GM21526 (cell line): ENCODE results near the gene KRTAP4-12.
"Not testable (repeated sequence)": the region's sequence is repeated elsewhere in the genome, so short reads cannot be mapped to it uniquely, and the experiment has no call there.

ENCODE experiments used
- ATAC-seq: cut with Tn5 transposase; IDR thresholded peaks from one replicate; pipeline ENCODE4 v1.9.1; 2021; ENCODE audit warnings: moderate library complexity; ENCODE audit not compliant: unreplicated experiment, low FRiP score

The KRTAP4-12 gene

DNA sequence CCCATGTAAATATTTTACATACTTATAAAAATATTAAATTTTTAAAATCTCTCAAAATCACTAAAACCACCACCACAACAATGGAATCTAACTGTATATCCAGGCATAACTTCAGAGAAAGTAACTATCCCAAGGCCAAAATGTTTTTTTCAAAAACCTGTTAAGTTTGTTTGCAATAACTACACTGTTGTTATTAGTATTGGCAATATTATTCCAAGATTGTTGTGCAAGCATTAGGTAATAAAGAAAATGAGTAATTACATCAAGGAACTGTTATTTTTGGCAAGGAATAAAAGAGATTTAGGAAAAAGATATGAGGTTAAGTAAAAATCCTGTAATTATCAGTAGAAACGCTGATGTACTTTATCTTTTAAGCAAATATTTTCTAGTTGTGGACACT is 3.4 kb upstream of the KRTAP4-12 start:
- ATAC-seq, result no peak

DNA sequence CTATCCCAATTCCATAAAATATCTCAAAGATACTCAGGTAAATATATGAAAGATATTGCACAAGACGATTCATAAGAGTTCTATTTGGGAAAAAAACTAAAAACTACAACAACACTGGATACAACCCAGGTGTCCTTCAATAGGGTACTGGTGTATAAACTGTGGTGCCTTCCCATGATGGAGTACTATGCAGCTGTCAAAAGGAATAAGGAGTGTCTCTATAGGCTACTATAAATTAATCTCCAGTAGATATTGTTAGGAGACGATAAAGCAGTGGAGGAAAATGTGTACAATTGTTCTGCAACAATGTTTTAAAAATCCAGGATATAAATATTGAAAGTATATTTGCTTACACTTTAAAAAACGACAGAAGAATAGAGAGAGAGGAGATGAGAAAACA is 2.4 kb upstream of the KRTAP4-12 start:
- ATAC-seq, result no peak

DNA sequence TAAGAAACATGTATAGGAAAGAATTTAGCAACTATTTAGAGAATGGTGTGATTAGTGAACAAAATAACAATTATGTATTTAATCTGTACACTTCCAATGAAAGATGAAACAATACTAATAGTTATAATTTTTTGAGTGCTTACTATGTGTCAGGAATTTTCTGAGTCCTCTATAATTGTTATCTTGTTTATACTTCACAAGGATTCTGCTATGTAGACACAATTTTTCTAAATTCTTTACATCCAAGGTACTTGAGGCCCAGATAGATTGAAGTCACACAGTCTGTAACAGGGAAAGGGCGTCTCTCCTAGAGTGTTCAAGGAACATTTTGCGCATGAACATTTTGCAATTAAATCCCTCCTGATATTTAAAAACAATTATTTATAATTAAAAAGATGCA is 1.1 kb upstream of the KRTAP4-12 start:
- ATAC-seq, result no peak

DNA sequence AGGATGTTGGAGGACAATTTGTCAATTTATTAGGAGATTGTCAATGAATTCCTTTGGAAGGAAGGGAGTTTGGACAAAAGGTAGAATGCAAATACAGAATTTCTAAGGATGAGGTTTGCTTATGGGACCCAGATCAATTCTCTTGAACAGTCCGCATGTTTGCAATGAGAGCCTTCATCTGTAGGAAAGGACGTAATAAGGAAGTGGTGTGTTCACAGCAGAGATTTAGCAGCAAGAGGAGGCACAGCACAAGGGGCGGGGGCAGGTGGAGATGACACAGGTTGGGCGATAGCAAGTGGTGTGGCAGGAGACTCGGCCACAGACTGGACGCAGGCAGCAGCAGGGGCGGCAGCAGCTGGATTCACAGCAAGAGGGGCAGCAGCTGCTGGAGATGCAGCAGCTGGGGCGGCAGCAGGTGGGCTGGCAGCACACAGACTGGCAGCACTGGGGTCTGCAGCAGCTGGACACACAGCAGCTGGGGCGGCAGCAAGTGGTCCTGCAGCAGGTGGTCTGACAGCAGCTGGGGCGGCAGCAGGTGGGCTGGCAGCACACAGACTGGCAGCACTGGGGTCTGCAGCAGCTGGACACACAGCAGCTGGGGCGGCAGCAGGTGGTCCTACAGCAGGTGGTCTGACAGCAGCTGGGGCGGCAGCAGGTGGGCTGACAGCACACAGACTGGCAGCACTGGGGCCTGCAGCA is 541 bp downstream of the KRTAP4-12 start:
- ATAC-seq, result not testable (repeated sequence)

DNA sequence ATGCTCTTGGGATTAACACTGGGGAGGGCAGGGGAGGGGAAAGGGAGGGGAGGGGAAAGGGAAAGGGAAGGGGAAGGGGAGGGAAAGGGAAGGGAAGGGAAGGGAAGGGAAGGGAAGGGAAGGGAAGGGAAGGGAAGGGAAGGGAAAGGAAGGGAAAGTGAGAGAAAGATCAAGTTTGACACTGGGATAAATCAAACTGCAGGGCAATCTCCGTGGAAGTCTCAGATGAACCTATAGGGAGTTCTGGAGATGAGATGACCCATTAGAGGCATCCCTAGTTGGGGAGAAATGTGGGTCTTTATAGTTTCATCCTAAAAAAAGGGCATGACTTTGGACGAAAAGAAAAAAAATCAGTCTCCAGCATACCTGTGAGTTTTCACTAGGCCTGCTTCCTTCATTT is 2.2 kb downstream of the KRTAP4-12 start:
- no peak for ATAC-seq

DNA sequence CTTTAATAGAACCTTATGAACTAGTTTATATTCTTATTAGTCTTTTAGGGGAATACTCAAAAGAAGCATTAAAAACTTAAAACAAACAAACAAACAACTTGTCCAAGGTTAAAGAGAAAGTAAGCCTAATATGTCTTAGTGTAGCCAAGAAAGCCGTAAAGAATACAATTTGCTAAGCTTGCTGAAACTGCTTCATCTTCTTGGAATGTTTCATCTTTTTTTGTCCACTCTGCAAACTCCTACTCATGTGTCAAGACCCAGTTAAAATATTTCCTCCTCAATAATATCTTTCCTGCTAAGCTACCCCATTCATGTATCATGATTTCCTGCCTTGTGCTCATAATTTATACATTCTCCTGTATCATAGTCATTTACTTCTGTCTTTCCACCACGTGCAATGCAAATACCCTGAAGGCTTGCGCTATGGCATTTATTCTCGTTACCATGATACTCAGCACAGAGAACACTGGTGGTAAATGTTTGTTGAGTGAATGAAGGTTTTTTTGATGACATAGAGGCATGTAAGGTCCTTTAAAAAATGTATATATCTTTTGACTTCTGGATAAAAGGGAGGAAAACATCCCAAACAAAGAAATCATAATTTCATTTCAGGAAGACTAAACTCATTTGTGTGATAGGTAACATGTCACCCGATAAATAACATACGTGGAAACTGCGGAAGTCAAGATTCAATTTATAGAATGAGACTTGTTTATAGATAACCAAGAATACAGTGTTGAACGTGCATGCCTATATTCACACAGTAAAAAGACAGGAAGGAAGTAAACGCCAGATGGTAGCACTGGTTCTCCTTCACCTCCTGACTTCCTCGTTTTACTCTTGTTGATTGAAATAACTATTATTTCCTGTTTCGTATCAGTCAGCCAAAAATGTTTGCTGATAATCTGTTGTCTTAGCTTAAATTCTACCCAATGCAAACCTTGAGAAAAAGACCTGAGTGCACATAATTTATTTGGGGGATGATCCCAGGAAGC is 4.0 kb downstream of the KRTAP4-12 start:
- not testable (repeated sequence) for ATAC-seq

DNA sequence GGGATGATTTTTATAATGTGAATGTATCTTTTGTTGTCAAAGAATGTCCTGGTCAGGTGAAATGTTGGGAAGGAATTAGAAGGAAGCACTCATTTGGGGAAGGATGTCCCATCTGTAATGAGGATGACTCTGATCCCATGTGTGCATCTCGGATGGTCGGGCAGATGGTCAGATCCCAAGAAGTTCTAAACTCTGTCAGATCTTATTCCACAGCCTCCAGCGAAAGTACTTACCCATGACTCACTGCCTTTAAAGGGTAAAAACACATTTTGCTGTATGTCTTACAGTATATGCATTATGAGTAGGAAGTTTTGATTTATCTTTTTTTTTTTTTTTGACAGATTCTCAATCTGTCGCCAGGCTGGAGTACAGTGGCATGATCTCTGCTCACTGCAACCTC is 5.3 kb downstream of the KRTAP4-12 start:
- no peak for ATAC-seq

DNA sequence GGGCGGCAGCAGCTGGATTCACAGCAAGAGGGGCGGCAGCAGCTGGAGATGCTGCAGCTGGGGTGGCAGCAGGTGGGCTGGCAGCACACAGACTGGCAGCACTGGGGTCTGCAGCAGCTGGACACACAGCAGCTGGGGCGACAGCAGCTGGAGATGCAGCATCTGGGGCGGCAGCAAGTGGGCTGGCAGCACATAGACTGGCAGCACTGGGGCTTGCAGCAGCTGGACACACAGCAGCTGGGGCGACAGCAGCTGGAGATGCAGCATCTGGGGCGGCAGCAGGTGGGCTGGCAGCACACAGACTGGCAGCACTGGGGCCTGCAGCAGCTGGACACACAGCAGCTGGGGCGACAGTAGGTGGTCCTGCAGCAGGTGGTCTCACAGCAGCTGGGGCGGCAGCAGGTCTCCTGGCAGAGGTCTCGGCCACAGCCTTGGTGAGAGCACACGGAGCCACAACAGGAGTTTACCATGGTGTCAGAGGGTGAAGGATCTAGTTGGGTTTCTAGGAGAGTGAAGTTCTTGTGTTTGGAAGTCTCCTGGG is 6.1 kb downstream of the KRTAP4-12 start, which contains the start of gene KRTAP4-11:
KRTAP4-11 (minus strand) TSS at position 528 of the 541 bp plus-strand sequence; CDS start at position 470, 58 bp downstream.
- ATAC-seq, result not testable (repeated sequence)

DNA sequence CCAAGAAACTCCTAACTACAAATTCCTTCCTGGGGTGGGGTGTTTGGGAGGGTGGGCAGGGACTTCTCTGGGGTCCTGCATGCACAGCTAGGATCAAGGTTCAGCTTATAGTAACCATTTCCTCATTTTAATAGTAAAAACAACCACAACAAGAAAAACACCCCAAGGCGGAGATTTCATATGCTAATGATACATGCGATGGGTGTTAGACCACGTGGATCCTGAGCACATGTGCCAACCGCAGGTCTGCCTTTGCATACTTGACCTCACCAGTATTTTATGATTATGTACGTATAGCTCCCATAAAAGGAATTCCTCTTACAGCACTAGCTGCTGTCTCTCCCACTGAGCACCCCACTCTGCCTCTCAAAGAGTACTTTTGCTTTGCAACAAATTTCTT is 7.7 kb downstream of the KRTAP4-12 start:
- ATAC-seq, result no peak

DNA sequence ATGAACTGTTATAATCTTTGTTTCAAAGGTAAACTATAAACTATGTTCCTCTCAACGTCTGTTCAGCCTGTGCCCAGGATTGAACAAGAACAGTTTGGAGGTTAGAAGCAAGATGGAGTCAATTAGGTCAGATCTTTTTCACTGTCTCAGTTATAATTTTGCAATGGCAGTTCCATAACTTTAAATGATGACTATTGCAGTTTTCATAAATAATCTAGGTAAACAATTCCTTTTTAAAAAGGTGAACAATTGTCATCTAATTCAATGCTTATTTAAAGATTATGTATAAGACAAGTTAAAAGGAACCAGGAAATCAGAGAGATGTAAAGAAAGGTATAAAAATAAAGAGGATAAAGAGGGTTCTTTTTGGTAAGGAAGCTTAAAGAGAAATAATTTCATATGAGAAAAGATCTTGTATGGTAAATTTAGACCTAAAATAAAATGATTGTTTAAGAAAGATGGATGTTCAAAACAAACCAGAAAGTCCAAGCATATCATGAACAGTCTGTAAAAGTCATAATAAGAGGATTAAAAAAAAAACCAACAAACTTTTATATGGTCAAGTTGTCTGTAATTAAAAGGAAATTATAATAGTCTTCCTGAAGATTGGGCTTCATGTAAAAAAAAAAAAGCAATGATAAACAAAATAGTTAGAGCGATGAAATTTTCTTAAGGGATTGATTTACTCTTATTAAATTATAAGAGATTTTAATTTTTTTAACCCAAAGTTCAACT is 12.7 kb downstream of the KRTAP4-12 start:
- ATAC-seq, result no peak

DNA sequence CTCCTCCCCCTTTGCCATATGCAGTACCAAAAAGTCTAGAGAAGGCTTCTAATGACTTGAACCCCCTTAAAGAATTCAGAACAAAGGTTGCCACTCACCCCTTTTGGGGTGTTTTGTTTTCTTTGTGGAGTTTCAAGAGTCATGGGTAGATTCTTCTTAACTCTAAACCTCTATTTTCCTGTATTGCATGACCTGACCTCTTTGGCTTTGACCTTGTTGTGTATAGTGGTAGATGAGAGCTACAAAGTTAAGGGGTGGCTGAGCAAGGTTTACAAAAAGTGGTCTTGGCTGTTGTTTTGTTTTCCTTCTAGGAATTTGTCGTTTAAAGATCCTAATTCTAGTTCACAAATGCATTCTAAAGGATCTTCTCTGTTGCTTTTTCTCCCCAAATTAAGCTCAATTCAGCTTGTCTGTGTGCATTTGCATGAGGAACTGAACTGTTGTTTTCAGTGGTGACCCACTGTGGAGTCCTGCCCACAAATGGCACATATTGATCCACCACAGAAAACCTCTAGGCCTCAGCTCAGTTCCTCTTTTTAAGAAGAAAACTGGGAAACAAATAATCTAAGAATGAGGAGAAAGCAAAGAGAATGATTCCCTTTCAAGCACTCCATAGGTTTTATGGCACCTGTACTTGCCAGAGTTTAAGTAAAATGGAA is 15.1 kb downstream of the KRTAP4-12 start:
- ATAC-seq, result not testable (repeated sequence)

DNA sequence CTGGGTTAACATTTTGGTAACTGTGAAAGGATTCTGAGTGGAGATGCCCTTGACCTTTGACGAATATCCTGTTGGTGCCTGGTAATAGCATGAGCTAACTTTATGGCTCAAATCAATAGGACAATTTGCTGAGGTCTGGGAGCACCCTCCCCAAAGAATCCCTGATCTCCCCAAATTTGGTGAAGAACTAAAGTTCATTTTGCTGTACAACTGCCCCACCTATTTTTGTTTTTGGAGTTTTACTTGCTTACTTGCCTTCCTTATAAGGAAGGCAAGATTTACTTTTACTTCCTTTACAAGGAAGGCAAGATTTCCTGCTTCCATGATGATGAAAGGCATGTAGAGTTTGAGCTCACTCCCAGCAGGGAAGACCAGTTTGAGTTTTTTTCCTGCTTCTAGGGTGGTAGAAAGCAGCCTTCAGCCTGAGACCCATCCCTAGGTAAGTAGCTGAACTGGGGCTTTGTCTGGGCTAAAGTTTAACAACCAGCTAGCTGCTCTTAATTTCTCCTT is 16.0 kb downstream of the KRTAP4-12 start:
- ATAC-seq, result no peak

DNA sequence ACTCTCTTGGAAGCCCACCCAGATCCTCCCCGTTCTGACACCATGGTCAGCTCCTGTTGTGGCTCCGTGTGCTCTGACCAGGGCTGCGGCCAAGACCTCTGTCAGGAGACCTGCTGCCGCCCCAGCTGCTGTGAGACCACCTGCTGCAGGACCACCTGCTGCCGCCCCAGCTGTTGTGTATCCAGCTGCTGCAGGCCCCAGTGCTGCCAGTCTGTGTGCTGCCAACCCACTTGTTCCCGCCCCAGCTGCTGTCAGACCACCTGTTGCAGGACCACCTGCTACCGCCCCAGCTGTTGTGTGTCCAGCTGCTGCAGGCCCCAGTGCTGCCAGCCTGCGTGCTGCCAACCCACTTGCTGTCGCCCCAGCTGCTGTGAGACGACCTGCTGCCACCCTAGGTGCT is 18.6 kb downstream of the KRTAP4-12 start, which contains the start of gene KRTAP4-9:
KRTAP4-9 (plus strand) TSS at position 43 of the 400 bp plus-strand sequence; CDS start at position 43, 0 bp downstream.
- ATAC-seq, result not testable (repeated sequence)

DNA sequence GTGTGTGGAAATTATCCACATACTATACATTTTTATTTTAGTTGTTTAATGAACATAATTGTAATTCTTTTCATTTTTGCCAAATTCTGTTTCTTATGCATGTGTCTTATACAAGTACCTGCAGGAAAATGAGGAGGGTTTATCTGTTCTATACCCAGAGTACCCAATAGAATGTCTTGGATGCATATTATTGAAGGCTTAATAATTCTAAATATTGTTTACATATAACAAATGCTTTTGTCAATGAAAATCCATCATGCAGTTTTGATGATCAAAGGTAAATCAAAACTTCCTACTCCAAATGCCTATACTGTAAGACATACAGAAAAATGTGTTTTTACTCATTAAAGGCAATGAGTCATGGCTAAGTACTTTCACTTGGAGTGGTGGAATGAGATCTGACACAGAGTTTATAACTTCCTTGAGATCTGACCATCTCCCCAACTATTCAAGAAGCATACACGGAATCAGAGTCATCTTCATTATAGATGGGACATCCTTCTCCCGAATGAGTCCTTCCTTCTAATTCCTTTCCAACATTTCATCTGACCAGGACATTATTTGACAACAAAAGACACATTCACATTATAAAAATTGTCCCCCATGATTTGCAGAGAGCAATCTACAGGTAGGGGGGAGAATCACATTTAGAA is 19.5 kb downstream of the KRTAP4-12 start:
- ATAC-seq, result not testable (repeated sequence)

DNA sequence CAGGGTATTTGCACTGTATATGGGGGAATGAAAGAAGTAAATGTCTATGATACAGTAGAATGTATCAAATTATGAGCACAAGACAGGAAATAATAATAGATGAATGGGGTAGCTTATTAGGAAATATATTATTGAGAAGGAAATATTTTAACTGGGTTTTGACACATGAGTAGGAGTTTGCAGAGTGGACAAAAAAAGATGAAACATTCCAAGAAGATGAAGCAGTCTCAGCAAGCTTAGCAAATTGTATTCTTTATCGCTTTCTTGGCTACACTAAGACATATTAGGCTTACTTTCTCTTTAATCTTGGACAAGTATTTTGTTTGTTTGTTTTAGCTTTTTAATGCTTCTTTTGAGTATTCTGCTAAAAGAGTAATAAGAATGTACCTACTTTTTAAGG is 20.1 kb downstream of the KRTAP4-12 start:
- no peak for ATAC-seq

DNA sequence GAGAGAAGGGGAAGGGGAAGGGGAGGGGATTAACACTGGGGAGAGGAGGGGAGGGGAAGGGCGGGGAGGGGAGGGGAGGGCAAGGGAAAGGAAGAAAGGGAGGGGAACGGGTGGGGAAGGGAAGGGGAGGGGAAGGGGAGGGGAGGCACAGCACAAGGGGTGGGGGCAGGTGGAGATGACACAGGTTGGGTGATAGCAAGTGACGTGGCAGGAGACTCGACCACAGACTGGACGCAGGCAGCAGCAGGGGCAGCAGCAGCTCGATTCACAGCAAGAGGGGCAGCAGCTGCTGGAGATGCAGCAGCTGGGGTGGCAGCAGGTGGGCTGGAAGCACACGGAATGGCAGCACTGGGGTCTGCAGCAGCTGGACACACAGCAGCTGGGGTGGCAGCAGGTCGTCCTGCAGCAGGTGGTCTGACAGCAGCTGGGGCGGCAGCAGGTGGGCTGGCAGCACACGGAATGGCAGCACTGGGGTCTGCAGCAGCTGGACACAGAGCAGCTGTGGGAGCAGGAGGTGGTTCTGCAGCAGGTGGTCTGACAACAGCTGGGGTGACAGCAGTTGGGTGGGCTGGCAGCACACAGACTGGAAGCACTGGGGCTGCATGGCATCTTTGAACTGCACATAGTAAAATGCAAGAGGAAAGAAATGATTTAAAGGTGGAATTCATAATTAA is 22.3 kb downstream of the KRTAP4-12 start, which contains the start of gene KRTAP4-16:
KRTAP4-16 (minus strand) TSS at position 624 of the 674 bp plus-strand sequence; CDS start at position 624, 0 bp downstream.
- no peak for ATAC-seq

DNA sequence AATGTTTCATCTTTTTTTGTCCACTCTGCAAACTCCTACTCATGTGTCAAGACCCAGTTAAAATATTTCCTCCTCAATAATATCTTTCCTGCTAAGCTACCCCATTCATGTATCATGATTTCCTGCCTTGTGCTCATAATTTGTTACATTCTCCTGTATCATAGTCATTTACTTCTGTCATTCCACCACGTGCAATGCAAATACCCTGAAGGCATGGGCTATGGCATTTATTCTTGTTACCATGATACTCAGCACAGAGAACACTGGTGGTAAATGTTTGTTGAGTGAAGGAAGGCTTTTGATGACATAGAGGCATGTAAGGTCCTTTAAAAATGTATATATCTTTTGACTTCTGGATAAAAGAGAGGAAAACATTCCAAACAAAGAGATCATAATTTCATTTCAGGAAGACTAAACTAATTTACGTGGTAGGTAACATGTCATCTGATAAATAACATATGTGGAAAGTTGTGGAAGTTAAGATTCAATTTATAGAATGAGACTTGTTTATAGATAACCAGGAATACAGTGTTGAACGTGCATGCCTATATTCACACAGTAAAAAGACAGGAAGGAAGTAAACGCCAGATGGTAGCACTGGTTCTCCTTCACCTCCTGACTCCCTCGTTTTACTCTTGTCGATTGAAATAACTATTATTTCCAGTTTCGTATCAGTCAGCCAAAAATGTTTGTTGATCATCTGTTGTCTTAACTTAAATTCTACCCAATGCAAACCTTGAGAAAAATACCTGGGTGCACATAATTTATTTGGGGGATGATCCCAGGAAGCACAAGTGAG is 24.1 kb downstream of the KRTAP4-12 start:
- not testable (repeated sequence) for ATAC-seq

DNA sequence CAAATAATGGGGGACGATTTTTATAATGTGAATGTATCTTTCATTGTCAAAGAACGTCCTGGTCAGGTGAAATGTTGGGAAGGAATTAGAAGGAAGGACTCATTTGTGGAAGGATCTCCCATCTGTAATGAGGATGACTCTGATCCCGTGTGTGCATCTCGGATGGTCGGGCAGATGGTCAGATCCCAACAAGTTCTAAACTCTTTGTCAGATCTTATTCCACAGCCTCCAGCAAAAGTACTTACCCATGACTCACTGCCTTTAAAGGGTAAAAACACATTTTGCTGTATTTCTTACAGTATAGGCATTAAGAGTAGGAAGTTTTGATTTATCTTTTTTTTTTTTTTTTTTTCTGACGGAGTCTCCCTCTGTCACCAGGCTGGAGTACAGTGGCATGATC is 25.5 kb downstream of the KRTAP4-12 start:
- ATAC-seq, result no peak
